ENCODE data around the gene DNASE2B. TPM values are rescaled to one million over a fixed set of nuclear protein-coding genes. Genes with fewer than 3 reads are reported as not detected.
A peak's percentile ranks its signal among the peaks of the same experiment; 100 is the strongest.
"Not testable (repeated sequence)": the region's sequence is repeated elsewhere in the genome, so short reads cannot be mapped to it uniquely, and the experiment has no call there.

The DNASE2B gene
- total and polyA plus RNA-seq, 3 experiments from 2014 or later = not detected

DNA sequence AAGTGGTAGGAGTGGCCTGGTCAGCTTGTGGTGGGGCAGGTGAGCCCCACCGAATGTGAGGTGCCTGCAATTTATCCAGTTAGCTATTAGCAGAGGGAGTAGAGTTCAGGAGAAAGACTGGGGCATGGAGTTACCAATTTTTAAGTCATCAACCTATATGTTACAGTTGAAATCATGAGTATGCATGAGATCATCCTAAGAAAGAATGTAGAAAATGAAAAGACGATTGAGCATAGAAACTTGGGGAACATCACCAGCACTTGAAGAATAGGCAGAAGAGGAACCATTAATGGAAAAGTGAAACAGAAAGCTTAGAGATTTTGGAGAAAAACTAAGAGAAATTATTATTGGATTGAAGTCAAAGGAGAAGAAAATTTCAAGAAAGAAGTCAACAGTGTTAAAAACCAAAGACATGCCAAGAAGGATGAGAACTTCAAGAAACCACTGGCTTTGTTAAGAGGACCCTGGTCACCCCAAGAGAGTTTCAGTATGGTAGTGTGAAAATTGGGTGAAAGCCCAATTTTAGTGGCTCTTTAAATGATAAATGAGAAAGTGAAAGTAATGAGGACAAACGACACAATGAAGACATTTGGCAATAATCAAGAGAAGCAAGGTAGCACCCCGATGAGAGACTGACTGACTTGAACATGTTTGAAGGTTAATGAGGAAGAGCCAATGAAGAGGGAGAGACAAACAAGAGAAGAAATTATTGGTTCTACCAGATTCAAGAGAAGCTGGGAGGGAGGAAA lies 36.7 kb downstream of the DNASE2B start:
- no peak overlapping the region for H3K4me3 Mint-ChIP-seq

GRCh38 chr1:84436876-84437655 lies 38.8 kb downstream of the DNASE2B start:
- H3K36me3 Mint-ChIP-seq = no peaks in the 10 kb centered on the region
- ChIA-PET POLR2A (interaction anchor here (0.6 to 1.5 kb wide), 2 partner anchors 69 to 324 kb away, joined by 3 to 4 read pairs; no protein-coding TSS in a partner anchor), CTCF (interaction anchor here (0.6 to 4.1 kb wide), 7 partner anchors 183 to 317 kb away, joined by 3 to 17 read pairs (median 4); partner anchors contain the start of gene PRKACB)
- peak overlapping the region in 1 of 8 donors; percentile 67 for H3K27ac Mint-ChIP-seq
- peaks cover 3 to 22% (median 9%) of the 10 kb centered on the region in 3 donors for H3K4me1 Mint-ChIP-seq
- peak overlapping the region in 2 of 7 donors; percentile 23 to 59 for H3K4me3 Mint-ChIP-seq
- Histone ChIP-seq H3K9me3 (ENCODE audit: low read length) (no peaks in the 10 kb centered on the region), H3K36me3 (ENCODE audit: insufficient read depth, low read length) (no peaks in the 10 kb centered on the region), H3K4me3 (ENCODE audit: low read length) (peak overlapping the region; percentile 36), H3K27me3 (ENCODE audit: insufficient read depth, low read length, poor library complexity, severe bottlenecking) (no peaks in the 10 kb centered on the region), H3K4me1 (ENCODE audit: insufficient read depth, low read length) (peaks cover 43% of the 10 kb centered on the region), H3K27ac (ENCODE audit: low read depth, low read length) (no peak overlapping the region)
- H3K27me3 Mint-ChIP-seq = peaks cover 0 to 2% of the 10 kb centered on the region in 2 donors
- DNase-seq = peak in 1 of 5 donors; percentile 48
- H3K9me3 Mint-ChIP-seq = no peaks in the 10 kb centered on the region

More for the DNA sequence above, 36.7 kb downstream of the DNASE2B start:
- peak in 2 of 5 donors; percentile 24 to 44 for DNase-seq
- H3K27ac ChIP-seq (ENCODE audit: low read depth, low read length) = no peak overlapping the region
- no peak overlapping the region for H3K27ac Mint-ChIP-seq
- peak overlapping the region; percentile 27 for H3K4me3 ChIP-seq (ENCODE audit: low read length)
- H3K4me1 ChIP-seq (ENCODE audit: insufficient read depth, low read length) = peaks cover 43% of the 10 kb centered on the region
- CTCF ChIA-PET = interaction anchor here (1.0 to 3.2 kb wide), 8 partner anchors 8 to 505 kb away, joined by 3 to 34 read pairs (median 5); partner anchors contain the start of gene PRKACB
- peaks cover 0 to 2% (median 1%) of the 10 kb centered on the region in 5 donors for H3K9me3 Mint-ChIP-seq
- peaks cover 0 to 6% (median 0%) of the 10 kb centered on the region in 3 donors for H3K36me3 Mint-ChIP-seq
- H3K4me1 Mint-ChIP-seq = peaks cover 0 to 21% (median 9%) of the 10 kb centered on the region in 3 donors
- H3K36me3 ChIP-seq (ENCODE audit: insufficient read depth, low read length) = no peaks in the 10 kb centered on the region
- no peaks in the 10 kb centered on the region for H3K9me3 ChIP-seq (ENCODE audit: low read length)
- no peaks in the 10 kb centered on the region for H3K27me3 ChIP-seq (ENCODE audit: insufficient read depth, low read length, poor library complexity, severe bottlenecking)
- POLR2A ChIA-PET = interaction anchor here (0.6 to 3.1 kb wide), 2 partner anchors 45 to 290 kb away, joined by 3 to 20 read pairs; partner anchors contain the start of gene PRKACB
- H3K27me3 Mint-ChIP-seq = peaks cover 0 to 2% of the 10 kb centered on the region in 2 donors

- H3K27ac Mint-ChIP-seq = peak overlapping the region in 4 of 8 donors; percentile 33 to 83 (median 48)
- peak overlapping the region in 6 of 7 donors; percentile 17 to 58 (median 36) for H3K4me3 Mint-ChIP-seq
- H3K27me3 ChIP-seq (ENCODE audit: insufficient read depth, low read length, poor library complexity, severe bottlenecking) = no peaks in the 10 kb centered on the region
- peaks cover 19% of the 10 kb centered on the region for H3K4me1 ChIP-seq (ENCODE audit: insufficient read depth, low read length)
- no peaks in the 10 kb centered on the region for H3K36me3 ChIP-seq (ENCODE audit: insufficient read depth, low read length)
- no peaks in the 10 kb centered on the region for H3K9me3 ChIP-seq (ENCODE audit: low read length)
- ChIA-PET CTCF (interaction anchor here (0.7 to 3.4 kb wide), 31 partner anchors 9 to 340 kb away, joined by 3 to 44 read pairs (median 4); partner anchors contain the start of genes CTBS, GNG5, PRKACB and SPATA1), POLR2A (interaction anchor here (1.0 to 1.3 kb wide), 3 partner anchors 36 to 131 kb away, joined by 3 to 5 read pairs (median 4); partner anchors contain the start of genes CTBS, GNG5 and SPATA1)
- peak in 2 of 5 donors; percentile 69 to 71 for DNase-seq
- H3K4me1 Mint-ChIP-seq = peaks cover 12 to 29% (median 21%) of the 10 kb centered on the region in 3 donors
- peaks cover 0 to 4% (median 0%) of the 10 kb centered on the region in 5 donors for H3K9me3 Mint-ChIP-seq
- H3K4me3 ChIP-seq (ENCODE audit: low read length) = peak overlapping the region; percentile 4
- peaks cover 12 to 22% of the 10 kb centered on the region in 2 donors for H3K27me3 Mint-ChIP-seq
- no peak overlapping the region for H3K27ac ChIP-seq (ENCODE audit: low read depth, low read length)
- peaks cover 0 to 5% (median 1%) of the 10 kb centered on the region in 3 donors for H3K36me3 Mint-ChIP-seq
Observed at GRCh38 chr1:84442256-84442655, 44.0 kb downstream of the DNASE2B start.

GRCh38 chr1:84442747-84443646 lies 44.7 kb downstream of the DNASE2B start:
- Mint-ChIP-seq H3K4me1 (peaks cover 12 to 22% (median 21%) of the 10 kb centered on the region in 3 donors), H3K4me3 (peak overlapping the region in 4 of 7 donors; percentile 12 to 58 (median 32)), H3K27me3 (peaks cover 15 to 22% of the 10 kb centered on the region in 2 donors)
- peak overlapping the region; percentile 4 for H3K4me3 ChIP-seq (ENCODE audit: low read length)
- not testable (repeated sequence) for H3K9me3 Mint-ChIP-seq; H3K27ac Mint-ChIP-seq; H3K27ac ChIP-seq (ENCODE audit: low read depth, low read length); H3K27me3 ChIP-seq (ENCODE audit: insufficient read depth, low read length, poor library complexity, severe bottlenecking); H3K9me3 ChIP-seq (ENCODE audit: low read length); H3K36me3 Mint-ChIP-seq; H3K36me3 ChIP-seq (ENCODE audit: insufficient read depth, low read length)
- DNase-seq = peak in 4 of 5 donors; percentile 10 to 70 (median 26)
- peaks cover 15% of the 10 kb centered on the region for H3K4me1 ChIP-seq (ENCODE audit: insufficient read depth, low read length)
- CTCF ChIA-PET = interaction anchor here (0.7 to 3.4 kb wide), 31 partner anchors 9 to 340 kb away, joined by 3 to 44 read pairs (median 4); partner anchors contain the start of genes CTBS, GNG5, PRKACB and SPATA1
- POLR2A ChIA-PET = interaction anchor here (1.0 to 1.3 kb wide), 3 partner anchors 36 to 131 kb away, joined by 3 to 5 read pairs (median 4); partner anchors contain the start of genes CTBS, GNG5 and SPATA1

GRCh38 chr1:84448704-84449103 lies 50.4 kb downstream of the DNASE2B start:
- DNase-seq; H3K9me3 ChIP-seq (ENCODE audit: low read length); H3K27me3 ChIP-seq (ENCODE audit: insufficient read depth, low read length, poor library complexity, severe bottlenecking); H3K9me3 Mint-ChIP-seq; POLR2A ChIA-PET; H3K4me3 ChIP-seq (ENCODE audit: low read length); H3K36me3 ChIP-seq (ENCODE audit: insufficient read depth, low read length); H3K4me3 Mint-ChIP-seq; H3K4me1 Mint-ChIP-seq; H3K4me1 ChIP-seq (ENCODE audit: insufficient read depth, low read length); H3K27ac Mint-ChIP-seq; H3K27ac ChIP-seq (ENCODE audit: low read depth, low read length): not testable (repeated sequence)
- peaks cover 0 to 13% (median 1%) of the 10 kb centered on the region in 3 donors for H3K36me3 Mint-ChIP-seq
- peaks cover 15 to 45% of the 10 kb centered on the region in 2 donors for H3K27me3 Mint-ChIP-seq
- CTCF ChIA-PET = interaction anchor here (1.2 kb wide), 1 partner anchor 334 kb away, joined by 3 read pairs; no protein-coding TSS in a partner anchor

DNA sequence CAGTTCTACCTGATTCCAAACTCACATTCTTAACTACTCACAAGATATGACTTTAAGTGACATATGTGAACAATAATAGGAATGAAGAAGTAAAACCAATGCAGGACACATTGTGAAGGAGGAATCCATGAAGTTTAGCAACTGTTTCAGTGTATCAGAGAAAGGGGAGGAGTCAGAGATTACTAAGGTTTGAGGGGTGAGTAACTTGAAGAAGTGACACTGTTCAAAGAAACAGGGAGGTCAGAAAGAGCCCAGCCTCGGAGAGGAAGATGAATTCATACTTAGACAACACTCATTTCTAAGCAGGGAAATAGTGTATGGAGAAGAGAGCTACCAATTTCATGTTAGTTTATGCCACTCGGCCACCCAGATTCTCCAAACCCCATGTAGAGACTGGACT lies 52.6 kb downstream of the DNASE2B start:
- Histone ChIP-seq H3K36me3 (ENCODE audit: insufficient read depth, low read length) (no peaks in the 10 kb centered on the region), H3K4me3 (ENCODE audit: low read length) (no peak overlapping the region), H3K9me3 (ENCODE audit: low read length) (no peaks in the 10 kb centered on the region), H3K27ac (ENCODE audit: low read depth, low read length) (no peak overlapping the region), H3K27me3 (ENCODE audit: insufficient read depth, low read length, poor library complexity, severe bottlenecking) (no peaks in the 10 kb centered on the region), H3K4me1 (ENCODE audit: insufficient read depth, low read length) (no peaks in the 10 kb centered on the region)
- Mint-ChIP-seq H3K4me1 (no peaks in the 10 kb centered on the region), H3K4me3 (no peak overlapping the region), H3K27ac (no peak overlapping the region), H3K9me3 (peaks cover 0 to 2% (median under 1%) of the 10 kb centered on the region in 5 donors), H3K36me3 (peaks cover 0 to 7% (median 0%) of the 10 kb centered on the region in 3 donors), H3K27me3 (peaks cover 12 to 39% of the 10 kb centered on the region in 2 donors)
- DNase-seq = no peak
- ChIA-PET POLR2A (no interaction called here), CTCF (interaction anchor here (1.3 kb wide), 1 partner anchor 18 kb away, joined by 3 read pairs; no protein-coding TSS in a partner anchor)

DNA sequence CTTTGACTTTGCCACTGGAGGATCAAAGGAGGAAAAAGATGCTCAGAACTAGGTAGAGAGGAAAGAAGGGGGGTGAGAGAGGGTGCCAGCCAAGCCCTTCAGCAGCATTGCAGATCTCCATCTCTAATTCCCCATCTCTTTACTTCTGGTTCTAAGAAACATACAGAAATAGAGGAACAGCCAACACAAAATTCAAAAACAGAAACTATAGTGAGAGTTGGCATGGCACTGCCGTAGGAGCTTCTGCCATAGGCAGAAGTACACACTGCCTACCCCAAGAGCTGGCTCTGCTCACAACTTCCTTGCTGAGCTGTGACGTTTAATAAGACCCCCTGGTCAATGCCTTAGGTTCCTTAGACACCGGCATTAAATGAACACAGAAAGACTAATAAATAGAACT lies 54.2 kb downstream of the DNASE2B start:
- Mint-ChIP-seq H3K36me3 (peaks cover 0 to 7% (median 0%) of the 10 kb centered on the region in 3 donors), H3K27ac (no peak overlapping the region), H3K27me3 (peaks cover 4 to 32% of the 10 kb centered on the region in 2 donors), H3K9me3 (peaks cover 0 to 2% (median 0%) of the 10 kb centered on the region in 5 donors), H3K4me3 (no peak overlapping the region), H3K4me1 (no peaks in the 10 kb centered on the region)
- Histone ChIP-seq H3K36me3 (ENCODE audit: insufficient read depth, low read length) (no peaks in the 10 kb centered on the region), H3K27me3 (ENCODE audit: insufficient read depth, low read length, poor library complexity, severe bottlenecking) (no peaks in the 10 kb centered on the region), H3K4me1 (ENCODE audit: insufficient read depth, low read length) (no peaks in the 10 kb centered on the region), H3K27ac (ENCODE audit: low read depth, low read length) (no peak overlapping the region), H3K4me3 (ENCODE audit: low read length) (no peak overlapping the region), H3K9me3 (ENCODE audit: low read length) (no peaks in the 10 kb centered on the region)
- DNase-seq = no peak
- ChIA-PET CTCF (no interaction called here), POLR2A (no interaction called here)
